ENCODE measurements around the gene PRSS8. TPM values are rescaled to one million over a fixed set of nuclear protein-coding genes. Genes with fewer than 3 reads are reported as not detected.
"Not testable (repeated sequence)": the region's sequence is repeated elsewhere in the genome, so short reads cannot be mapped to it uniquely, and the experiment has no call there.

Gene PRSS8
- polyA plus RNA-seq, 1 donor = 0.48 TPM

GRCh38 chr16:31143694-31144148, 8.2 kb upstream of the PRSS8 start:
- no peak for DNase-seq

GRCh38 chr16:31143011-31143693, 7.6 kb upstream of the PRSS8 start:
- no peak for DNase-seq

- peak; percentile 97 for DNase-seq
Observed at GRCh38 chr16:31142109-31143010, 6.8 kb upstream of the PRSS8 start.

- DNase-seq = peak; percentile 82
Observed at GRCh38 chr16:31141489-31142108, 6.1 kb upstream of the PRSS8 start.

GRCh38 chr16:31141071-31141469, 5.5 kb upstream of the PRSS8 start:
- not testable (repeated sequence) for DNase-seq

- no peak for DNase-seq
Observed at GRCh38 chr16:31138621-31139578, 3.4 kb upstream of the PRSS8 start.

- DNase-seq = not testable (repeated sequence)
Observed at GRCh38 chr16:31136822-31137499, 1.4 kb upstream of the PRSS8 start.

- DNase-seq = no peak
Observed at GRCh38 chr16:31136287-31136662, 748 bp upstream of the PRSS8 start.

DNA sequence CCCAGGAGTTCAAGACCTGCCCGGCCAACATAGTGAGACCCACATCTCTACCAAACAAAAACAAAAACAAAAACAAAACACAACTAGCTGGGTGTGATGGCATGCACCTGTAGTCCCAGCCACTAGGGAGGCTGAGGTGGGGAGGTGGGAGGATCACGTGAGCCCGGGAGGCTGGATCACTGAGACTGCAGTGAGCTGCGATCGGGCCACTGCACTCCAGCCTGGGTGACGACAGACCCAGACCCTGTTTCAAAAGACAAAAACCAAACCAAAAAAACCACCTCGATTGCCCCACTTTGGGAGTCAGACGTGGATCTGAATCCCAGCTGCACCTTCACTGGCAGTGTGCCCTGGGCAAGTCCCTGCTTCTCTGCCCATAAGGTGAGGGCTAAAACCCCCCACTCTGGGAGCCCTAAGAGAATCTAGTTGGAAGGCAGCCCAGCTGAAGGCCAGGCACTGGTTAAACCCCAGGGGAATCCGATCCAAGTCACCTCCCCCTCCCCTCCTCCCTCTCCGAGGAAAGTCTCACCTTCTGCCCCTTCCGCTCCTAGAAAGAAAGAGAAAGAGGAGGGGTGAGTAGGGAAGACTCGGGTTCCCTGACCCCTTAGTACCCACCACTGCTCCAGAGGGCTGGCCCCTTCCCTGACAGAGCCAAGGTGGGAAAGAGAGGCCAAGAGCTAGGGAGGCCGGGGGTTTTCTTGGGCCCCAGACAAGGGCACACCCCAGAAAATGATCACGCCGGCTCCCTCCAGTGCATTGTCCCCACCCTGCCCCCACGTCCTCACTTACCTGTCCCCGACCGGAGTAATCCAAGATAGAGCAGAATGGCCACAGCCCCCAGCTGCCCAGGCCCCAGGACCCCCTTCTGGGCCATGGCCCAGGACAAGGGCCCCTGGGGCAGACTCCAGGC, 647 bp downstream of the PRSS8 start:
- no peak for DNase-seq

- DNase-seq = no peak
Observed at GRCh38 chr16:31134091-31134571, 1.4 kb downstream of the PRSS8 start.

GRCh38 chr16:31133046-31133501, 2.5 kb downstream of the PRSS8 start:
- DNase-seq = no peak

DNA sequence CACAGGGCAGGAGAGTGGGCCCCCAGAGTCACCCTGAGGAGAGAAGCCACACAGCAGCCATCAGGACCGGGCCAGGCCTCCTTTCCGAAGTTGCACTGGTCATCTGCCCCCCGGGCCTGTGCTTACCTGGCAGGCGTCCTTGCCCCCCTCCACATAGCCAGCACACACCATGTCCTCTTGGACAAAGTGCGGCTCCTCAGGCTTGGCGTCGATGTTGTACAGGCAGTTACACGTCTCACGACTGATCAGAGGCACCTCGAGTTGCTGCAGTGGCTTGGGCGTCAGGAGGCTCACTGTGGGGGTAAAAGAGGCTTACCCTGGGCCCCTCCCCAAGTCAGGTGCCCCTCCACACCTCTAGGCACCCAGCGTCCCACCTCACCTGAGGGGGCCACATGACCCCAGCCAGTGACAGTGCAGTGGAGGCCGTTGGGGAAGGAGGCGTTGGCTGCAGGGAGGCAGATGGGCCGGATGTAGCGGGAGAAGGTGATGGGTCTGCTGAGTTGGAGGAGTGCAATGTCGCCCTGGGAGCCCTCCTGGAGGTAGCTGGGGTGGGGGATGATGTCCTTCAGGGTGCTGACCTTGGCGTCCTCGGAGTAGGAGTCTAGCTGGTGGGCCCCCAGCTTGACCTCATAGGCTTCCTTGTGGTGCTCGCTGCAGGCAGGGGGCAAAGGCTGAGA, 3.1 kb downstream of the PRSS8 start:
- no peak for DNase-seq

DNA sequence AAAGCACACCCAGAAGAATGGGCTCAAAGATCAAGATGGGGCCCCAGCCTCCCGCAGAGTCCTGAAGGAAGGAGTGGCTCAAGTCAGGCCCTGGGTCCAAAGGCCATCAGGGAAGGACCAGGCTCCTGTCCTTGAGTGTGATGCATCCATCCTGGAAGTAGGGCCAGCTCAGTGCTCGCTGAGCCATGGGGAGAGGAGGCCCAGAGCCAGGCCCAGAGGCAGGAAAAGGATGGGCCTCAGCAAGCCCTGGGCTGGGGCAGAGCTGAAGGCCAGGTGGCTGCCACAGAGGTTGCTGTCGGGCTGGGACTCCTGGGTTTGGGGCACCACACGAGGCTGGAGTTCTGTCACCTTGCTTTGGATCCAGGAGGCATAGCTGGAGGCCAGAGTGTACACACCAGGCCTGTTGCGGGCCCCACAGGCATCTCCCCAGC, 3.7 kb downstream of the PRSS8 start:
- DNase-seq = no peak

GRCh38 chr16:31131416-31131815, 4.1 kb downstream of the PRSS8 start:
- DNase-seq = no peak

GRCh38 chr16:31130899-31131298, 4.6 kb downstream of the PRSS8 start:
- no peak for DNase-seq

GRCh38 chr16:31130336-31130891, 5.1 kb downstream of the PRSS8 start:
- no peak for DNase-seq

DNA sequence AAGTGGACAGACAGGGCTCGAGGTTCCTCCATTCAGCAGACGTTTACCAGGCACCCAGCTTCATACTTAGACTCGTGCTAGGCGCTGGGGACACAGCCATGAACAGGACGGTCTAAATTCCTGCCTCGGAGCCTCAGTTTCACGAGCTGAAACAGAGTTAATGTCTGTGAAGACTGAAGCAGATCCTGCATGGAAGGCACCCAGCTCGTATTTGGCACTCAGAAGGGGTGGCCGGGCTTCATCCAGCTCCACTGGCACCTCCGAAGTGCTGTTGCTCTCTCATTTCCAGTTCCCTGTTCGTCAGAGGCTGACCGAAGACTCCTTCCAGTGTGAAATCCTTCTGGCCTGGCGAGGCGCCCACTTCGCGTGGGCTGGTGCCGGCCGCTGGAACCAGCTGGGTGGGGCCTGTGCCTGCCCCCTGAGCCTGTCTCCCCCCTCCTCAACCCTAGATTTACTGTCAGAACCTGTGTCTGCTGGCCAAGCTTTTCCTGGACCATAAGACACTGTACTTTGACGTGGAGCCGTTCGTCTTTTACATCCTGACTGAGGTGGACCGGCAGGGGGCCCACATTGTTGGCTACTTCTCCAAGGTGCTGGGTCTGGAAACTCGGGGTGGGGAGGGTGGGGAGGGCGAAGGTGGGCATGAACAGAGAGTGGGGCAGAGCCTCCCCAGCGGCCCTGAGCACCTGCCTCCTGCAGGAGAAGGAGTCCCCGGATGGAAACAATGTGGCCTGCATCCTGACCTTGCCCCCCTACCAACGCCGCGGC, 5.8 kb downstream of the PRSS8 start:
- no peak for DNase-seq

Measured in hindlimb muscle (tissue), 1 donor.